ENCODE results near the gene ADD3. TPM values are rescaled to one million over a fixed set of nuclear protein-coding genes. Genes with fewer than 3 reads are reported as not detected.

The ADD3 gene
- total and polyA plus RNA-seq, 5 experiments from 2014 or later: 332 to 405 (median 358) TPM

- POLR2A ChIA-PET: interaction anchor here (1.0 to 2.2 kb wide), 4 partner anchors 70 to 88 kb away, joined by 3 to 8 read pairs (median 6); partner anchors contain the start of gene MXI1
- Mint-ChIP-seq H3K27me3 (no peaks in the 10 kb centered on the region), H3K36me3 (peaks cover 0 to 21% (median under 1%) of the 10 kb centered on the region in 3 donors), H3K27ac (peak overlapping the region in 2 of 10 donors; percentile 25 to 44), H3K4me3 (no peak overlapping the region), H3K4me1 (peaks cover 14 to 45% (median 24%) of the 10 kb centered on the region in 4 donors), H3K9me3 (no peaks in the 10 kb centered on the region)
- peak in 4 of 10 donors; percentile 26 to 79 (median 76) for DNase-seq
- ATAC-seq: peak; percentile 76 to 77
Observed at GRCh38 chr10:110138197-110138812, 130.5 kb downstream of the ADD3 start.

GRCh38 chr10:110141185-110141584 is 133.4 kb downstream of the ADD3 start:
- Mint-ChIP-seq H3K36me3 (peaks cover 0 to 1% (median 0%) of the 10 kb centered on the region in 3 donors), H3K27ac (no peak overlapping the region), H3K4me3 (no peak overlapping the region), H3K9me3 (no peaks in the 10 kb centered on the region), H3K4me1 (peaks cover 16 to 37% (median 26%) of the 10 kb centered on the region in 4 donors), H3K27me3 (peaks cover 0 to 2% (median 0%) of the 10 kb centered on the region in 5 donors)
- POLR2A ChIA-PET: interaction anchor here (0.7 to 1.0 kb wide), 5 partner anchors 15 to 164 kb away, joined by 3 read pairs; partner anchors contain the start of gene SMNDC1
- DNase-seq (no peak), ATAC-seq (no peak)

DNA sequence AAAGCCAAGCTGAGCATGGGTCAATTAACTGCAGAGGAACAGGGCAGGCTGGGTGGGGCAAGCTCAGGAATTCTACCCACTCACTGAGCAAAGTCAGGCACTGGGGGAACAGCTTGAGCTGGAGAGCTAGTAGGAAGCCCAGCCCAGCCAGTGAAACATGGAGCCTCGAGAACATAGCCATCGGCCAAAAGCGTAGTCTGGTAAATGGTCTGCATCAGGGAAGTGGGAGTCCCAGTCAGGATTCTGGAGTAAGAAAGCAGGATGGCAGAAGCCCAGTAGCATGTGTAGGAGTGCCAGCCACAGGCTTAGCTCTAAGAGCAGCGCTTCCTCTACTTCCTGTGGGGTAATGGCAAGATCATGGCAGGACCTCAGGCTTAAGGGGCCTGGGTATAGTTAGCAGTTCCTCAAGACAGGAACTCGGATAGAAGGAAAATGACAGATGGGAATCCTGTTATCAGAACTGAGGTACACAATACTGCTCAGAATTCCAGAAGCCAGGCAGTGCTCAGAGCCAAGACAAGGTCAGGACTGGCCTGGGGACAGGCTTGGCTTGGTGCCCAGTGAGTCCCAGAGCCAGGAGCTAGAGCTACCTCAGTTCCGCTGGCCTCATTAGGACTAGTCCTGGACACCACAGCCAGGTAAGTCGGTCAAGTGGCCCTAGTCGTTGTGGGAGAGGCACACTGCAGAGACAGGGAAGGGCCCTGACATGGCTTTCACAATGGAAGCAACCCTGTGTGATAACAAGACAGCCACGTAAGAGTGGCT is 134.3 kb downstream of the ADD3 start:
- Mint-ChIP-seq H3K36me3 (no peaks in the 10 kb centered on the region), H3K27ac (no peak overlapping the region), H3K4me3 (no peak overlapping the region), H3K27me3 (peaks cover 0 to 5% (median 2%) of the 10 kb centered on the region in 5 donors), H3K9me3 (no peaks in the 10 kb centered on the region), H3K4me1 (peaks cover 16 to 35% (median 25%) of the 10 kb centered on the region in 4 donors)
- DNase-seq (no peak), ATAC-seq (no peak)
- POLR2A ChIA-PET: interaction anchor here (0.9 kb wide), 1 partner anchor 67 kb away, joined by 3 read pairs; no protein-coding TSS in a partner anchor

- Mint-ChIP-seq H3K4me3 (no peak overlapping the region), H3K4me1 (peaks cover 14 to 27% (median 21%) of the 10 kb centered on the region in 4 donors), H3K27ac (peak overlapping the region in 1 of 10 donors; percentile 66), H3K9me3 (no peaks in the 10 kb centered on the region), H3K36me3 (no peaks in the 10 kb centered on the region), H3K27me3 (peaks cover 0 to 10% (median 6%) of the 10 kb centered on the region in 5 donors)
- POLR2A ChIA-PET: no interaction called here
- DNase-seq: no peak
- ATAC-seq: no peak
Observed at GRCh38 chr10:110142965-110143364, 135.2 kb downstream of the ADD3 start.

DNA sequence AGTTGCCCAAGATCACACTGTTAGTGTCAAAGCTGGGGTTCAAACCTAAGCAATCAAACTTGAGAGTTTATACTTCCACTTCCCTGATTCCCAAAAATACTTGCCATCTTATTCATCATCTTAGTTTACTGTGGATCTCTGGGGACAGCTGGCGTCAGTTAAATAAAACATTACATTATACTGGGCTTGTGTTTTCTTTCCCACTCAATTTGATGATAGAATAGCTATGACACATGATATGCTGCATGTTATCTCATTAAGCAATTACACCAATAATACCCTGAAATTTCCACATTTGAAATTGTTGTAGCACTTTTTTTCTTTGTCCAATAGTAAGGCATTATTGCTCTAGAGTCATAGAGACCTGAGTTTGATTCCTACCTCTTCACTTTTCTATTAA is 136.7 kb downstream of the ADD3 start:
- Mint-ChIP-seq H3K4me1 (peaks cover 14 to 20% (median 18%) of the 10 kb centered on the region in 4 donors), H3K36me3 (no peaks in the 10 kb centered on the region), H3K27ac (no peak overlapping the region), H3K27me3 (peaks cover 3 to 21% (median 18%) of the 10 kb centered on the region in 5 donors), H3K4me3 (no peak overlapping the region), H3K9me3 (no peaks in the 10 kb centered on the region)
- ATAC-seq (no peak), DNase-seq (no peak)
- POLR2A ChIA-PET: interaction anchor here (1.1 kb wide), 1 partner anchor 20 kb away, joined by 4 read pairs; no protein-coding TSS in a partner anchor

- Mint-ChIP-seq H3K9me3 (no peaks in the 10 kb centered on the region), H3K4me3 (no peak overlapping the region), H3K4me1 (peaks cover 5 to 15% (median 5%) of the 10 kb centered on the region in 4 donors), H3K27ac (peak overlapping the region in 1 of 10 donors; percentile 27), H3K27me3 (peaks cover 20 to 52% (median 42%) of the 10 kb centered on the region in 5 donors), H3K36me3 (no peaks in the 10 kb centered on the region)
- POLR2A ChIA-PET: no interaction called here
- no peak for ATAC-seq
- DNase-seq: no peak
Observed at GRCh38 chr10:110147961-110148360, 140.2 kb downstream of the ADD3 start.

- Mint-ChIP-seq H3K4me3 (no peak overlapping the region), H3K27ac (no peak overlapping the region), H3K4me1 (peaks cover 0 to 23% (median under 1%) of the 10 kb centered on the region in 4 donors), H3K9me3 (no peaks in the 10 kb centered on the region), H3K27me3 (peaks cover 32 to 65% (median 54%) of the 10 kb centered on the region in 5 donors), H3K36me3 (peaks cover 0 to 2% (median 0%) of the 10 kb centered on the region in 3 donors)
- ATAC-seq: no peak
- no peak for DNase-seq
- POLR2A ChIA-PET: interaction anchor here (0.7 kb wide), 1 partner anchor 10 kb away, joined by 5 read pairs; no protein-coding TSS in a partner anchor
Observed at GRCh38 chr10:110149259-110149658, 141.5 kb downstream of the ADD3 start.

DNA sequence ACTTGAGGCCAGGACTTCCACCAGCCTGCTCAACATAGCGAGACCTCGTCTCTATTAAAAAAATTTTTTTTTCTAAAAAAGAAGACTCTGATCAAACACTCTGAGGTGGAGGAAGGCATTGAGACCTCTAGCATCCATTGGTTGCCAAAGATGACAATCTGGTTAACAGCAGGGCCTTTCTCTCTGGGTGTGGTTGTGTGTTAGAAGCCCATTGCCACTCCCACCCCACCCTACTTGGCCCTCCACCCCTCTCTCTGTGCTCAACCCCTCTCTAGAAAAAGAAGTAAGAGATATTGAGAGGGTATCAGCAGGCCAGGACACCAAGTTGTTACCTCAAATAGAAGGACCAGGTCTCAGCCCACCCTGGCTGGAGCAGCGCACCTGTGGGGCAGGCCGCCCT is 142.3 kb downstream of the ADD3 start:
- H3K27me3 Mint-ChIP-seq: peaks cover 33 to 73% (median 55%) of the 10 kb centered on the region in 5 donors
- no peak overlapping the region for H3K4me3 Mint-ChIP-seq
- DNase-seq: no peak
- POLR2A ChIA-PET: interaction anchor here (0.7 to 1.4 kb wide), 2 partner anchors 11 to 62 kb away, joined by 3 to 5 read pairs; no protein-coding TSS in a partner anchor
- H3K27ac Mint-ChIP-seq: peak overlapping the region in 1 of 10 donors; percentile 29
- peaks cover 0 to 2% (median 0%) of the 10 kb centered on the region in 3 donors for H3K36me3 Mint-ChIP-seq
- no peak for ATAC-seq
- peaks cover 0 to 26% (median 1%) of the 10 kb centered on the region in 4 donors for H3K4me1 Mint-ChIP-seq
- H3K9me3 Mint-ChIP-seq: no peaks in the 10 kb centered on the region

DNA sequence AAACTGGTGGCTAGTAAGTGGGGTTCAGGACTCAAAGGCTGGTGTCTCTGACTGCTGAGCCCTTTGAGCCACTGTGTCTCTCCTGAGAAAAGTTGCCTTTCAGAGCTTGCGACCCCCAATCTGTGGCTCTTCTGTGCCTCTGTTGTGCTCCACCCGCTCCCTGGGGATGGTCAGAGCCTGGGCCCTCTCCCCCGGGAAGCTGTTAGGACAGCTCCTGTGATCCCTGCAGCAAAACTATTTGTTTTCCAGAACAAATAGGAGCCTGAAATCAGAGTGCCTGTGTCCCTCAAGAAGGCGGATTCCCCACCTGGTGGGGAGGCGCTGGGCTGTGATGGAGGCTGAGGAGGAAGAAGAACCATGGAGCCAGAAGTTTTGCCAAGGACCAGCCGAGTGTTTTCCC is 143.2 kb downstream of the ADD3 start:
- POLR2A ChIA-PET: interaction anchor here (1.4 kb wide), 1 partner anchor 61 kb away, joined by 3 read pairs; no protein-coding TSS in a partner anchor
- DNase-seq (no peak), ATAC-seq (no peak)
- Mint-ChIP-seq H3K27ac (peak overlapping the region in 1 of 10 donors; percentile 65), H3K36me3 (peaks cover 0 to 2% (median 0%) of the 10 kb centered on the region in 3 donors), H3K4me3 (no peak overlapping the region), H3K4me1 (peaks cover 4 to 33% (median 7%) of the 10 kb centered on the region in 4 donors), H3K27me3 (peaks cover 34 to 82% (median 60%) of the 10 kb centered on the region in 5 donors), H3K9me3 (no peaks in the 10 kb centered on the region)

GRCh38 chr10:110151467-110151866 is 143.7 kb downstream of the ADD3 start:
- POLR2A ChIA-PET: interaction anchor here (1.4 kb wide), 1 partner anchor 61 kb away, joined by 3 read pairs; no protein-coding TSS in a partner anchor
- peak overlapping the region in 1 of 10 donors; percentile 35 for H3K27ac Mint-ChIP-seq
- no peak for DNase-seq
- H3K9me3 Mint-ChIP-seq: no peaks in the 10 kb centered on the region
- H3K27me3 Mint-ChIP-seq: peaks cover 34 to 87% (median 61%) of the 10 kb centered on the region in 5 donors
- no peak overlapping the region for H3K4me3 Mint-ChIP-seq
- peaks cover 0 to 2% (median 0%) of the 10 kb centered on the region in 3 donors for H3K36me3 Mint-ChIP-seq
- ATAC-seq: no peak
- H3K4me1 Mint-ChIP-seq: peaks cover 5 to 37% (median 10%) of the 10 kb centered on the region in 4 donors

DNA sequence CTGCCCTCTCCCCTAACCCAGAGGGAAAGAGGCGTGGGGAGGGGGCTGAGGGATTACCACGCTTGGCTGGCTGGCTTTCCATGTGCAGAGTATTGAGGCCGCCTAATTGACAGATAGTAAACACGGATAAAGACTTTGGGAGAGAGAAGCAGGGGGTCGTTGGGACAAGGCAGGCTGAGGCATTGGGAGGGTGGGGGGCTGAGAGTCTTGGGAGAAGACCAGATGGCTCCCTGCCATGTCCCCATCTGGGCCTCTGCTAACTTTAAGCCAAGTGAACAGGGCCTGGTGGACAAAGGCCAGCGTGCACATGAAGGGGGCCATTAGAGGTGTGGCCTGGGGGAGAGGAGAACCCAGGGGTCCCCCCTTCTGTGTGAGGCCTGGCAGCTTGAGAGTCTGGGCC is 144.2 kb downstream of the ADD3 start:
- DNase-seq: no peak
- ATAC-seq: no peak
- Mint-ChIP-seq H3K4me1 (peaks cover 10 to 42% (median 15%) of the 10 kb centered on the region in 4 donors), H3K27me3 (peaks cover 34 to 92% (median 63%) of the 10 kb centered on the region in 5 donors), H3K27ac (no peak overlapping the region), H3K36me3 (peaks cover 0 to 2% (median 0%) of the 10 kb centered on the region in 3 donors), H3K4me3 (no peak overlapping the region), H3K9me3 (peaks cover 0 to 1% (median 0%) of the 10 kb centered on the region in 9 donors)
- POLR2A ChIA-PET: no interaction called here

GRCh38 chr10:110153396-110153795 is 145.6 kb downstream of the ADD3 start:
- Mint-ChIP-seq H3K27me3 (peaks cover 30 to 98% (median 65%) of the 10 kb centered on the region in 5 donors), H3K4me1 (peaks cover 12 to 52% (median 26%) of the 10 kb centered on the region in 4 donors), H3K36me3 (peaks cover 0 to 2% (median 0%) of the 10 kb centered on the region in 3 donors), H3K4me3 (no peak overlapping the region), H3K27ac (no peak overlapping the region), H3K9me3 (peaks cover 0 to 1% (median 0%) of the 10 kb centered on the region in 9 donors)
- DNase-seq (no peak), ATAC-seq (no peak)
- POLR2A ChIA-PET: interaction anchor here (0.6 kb wide), 2 partner anchors 52 to 111 kb away, joined by 3 to 4 read pairs; no protein-coding TSS in a partner anchor
